Sigmoid colon (tissue), 4 donors: ENCODE measurements around the gene PLEKHH1.

Experiments
- POLR2AphosphoS5 ChIP-seq, 4 donors: sonication (generic); formaldehyde crosslinking; IDR thresholded peaks; one replicate each; pipeline ENCODE4 v1.6.1; 2017; ENCODE audit warnings: antibody characterized with exemption in 4 of 4
- TF ChIP-seq, protein P1 (sequence below), 4 experiments: fragments of 450-650 bp in 3 of 4; fragments of 200-600 bp in 1 of 4; IDR thresholded peaks; one replicate each; pipeline ENCODE4 v1.5.1; 2016 to 2019; ENCODE audit warnings: antibody characterized with exemption in 4 of 4, mild to moderate bottlenecking in 3 of 4, moderate library complexity in 2 of 4

DNA sequence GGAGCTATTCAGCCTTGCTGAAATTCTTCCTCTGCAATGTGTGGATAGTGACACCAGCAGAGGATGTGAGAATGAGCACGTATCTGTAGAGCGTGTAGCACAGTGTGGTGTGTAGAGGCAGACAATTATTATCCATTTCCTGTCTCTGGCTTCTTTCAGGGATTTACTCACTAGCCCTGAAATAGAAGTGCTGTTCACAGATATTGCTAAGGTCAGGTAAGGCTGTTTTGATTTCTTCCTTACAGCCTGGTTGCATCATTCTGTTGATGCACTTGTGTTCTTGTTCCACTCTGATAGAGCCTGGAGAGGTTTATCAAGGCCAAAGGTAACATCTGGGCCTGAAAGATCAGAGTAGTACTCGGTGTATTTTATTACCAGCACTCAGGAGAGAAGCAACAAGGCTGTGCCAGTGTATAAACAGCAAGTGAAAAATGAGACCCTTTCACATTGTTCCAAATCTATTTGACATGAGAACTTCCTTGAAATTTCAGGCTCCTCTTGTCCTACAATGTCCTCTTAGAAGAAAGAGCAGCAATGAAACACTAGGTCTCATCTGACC, 103.3 kb downstream of the PLEKHH1 start:
- TF ChIP-seq, protein P1, sequence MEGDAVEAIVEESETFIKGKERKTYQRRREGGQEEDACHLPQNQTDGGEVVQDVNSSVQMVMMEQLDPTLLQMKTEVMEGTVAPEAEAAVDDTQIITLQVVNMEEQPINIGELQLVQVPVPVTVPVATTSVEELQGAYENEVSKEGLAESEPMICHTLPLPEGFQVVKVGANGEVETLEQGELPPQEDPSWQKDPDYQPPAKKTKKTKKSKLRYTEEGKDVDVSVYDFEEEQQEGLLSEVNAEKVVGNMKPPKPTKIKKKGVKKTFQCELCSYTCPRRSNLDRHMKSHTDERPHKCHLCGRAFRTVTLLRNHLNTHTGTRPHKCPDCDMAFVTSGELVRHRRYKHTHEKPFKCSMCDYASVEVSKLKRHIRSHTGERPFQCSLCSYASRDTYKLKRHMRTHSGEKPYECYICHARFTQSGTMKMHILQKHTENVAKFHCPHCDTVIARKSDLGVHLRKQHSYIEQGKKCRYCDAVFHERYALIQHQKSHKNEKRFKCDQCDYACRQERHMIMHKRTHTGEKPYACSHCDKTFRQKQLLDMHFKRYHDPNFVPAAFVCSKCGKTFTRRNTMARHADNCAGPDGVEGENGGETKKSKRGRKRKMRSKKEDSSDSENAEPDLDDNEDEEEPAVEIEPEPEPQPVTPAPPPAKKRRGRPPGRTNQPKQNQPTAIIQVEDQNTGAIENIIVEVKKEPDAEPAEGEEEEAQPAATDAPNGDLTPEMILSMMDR (IDR thresholded peaks at IDR 0.05): no peak
- no peak for TF ChIP-seq POLR2AphosphoS5 (IDR thresholded peaks at IDR 0.05)
